IPS-18c (cell line): ENCODE data around the gene ZFYVE21.

Experiments used
- H3K4me3 ChIP-seq: 2 replicates; pipeline ENCODE4 v1.7.0; 2013; ENCODE audit warnings: low read depth, mild to moderate bottlenecking, low read length, moderate library complexity; ENCODE audit not compliant: insufficient read depth
- H3K9me3 ChIP-seq: one replicate; pipeline ENCODE4 v1.6.1; 2013; ENCODE audit warnings: mild to moderate bottlenecking, low read length, moderate library complexity; ENCODE audit not compliant: control insufficient read depth, insufficient read depth

The ZFYVE21 gene

DNA sequence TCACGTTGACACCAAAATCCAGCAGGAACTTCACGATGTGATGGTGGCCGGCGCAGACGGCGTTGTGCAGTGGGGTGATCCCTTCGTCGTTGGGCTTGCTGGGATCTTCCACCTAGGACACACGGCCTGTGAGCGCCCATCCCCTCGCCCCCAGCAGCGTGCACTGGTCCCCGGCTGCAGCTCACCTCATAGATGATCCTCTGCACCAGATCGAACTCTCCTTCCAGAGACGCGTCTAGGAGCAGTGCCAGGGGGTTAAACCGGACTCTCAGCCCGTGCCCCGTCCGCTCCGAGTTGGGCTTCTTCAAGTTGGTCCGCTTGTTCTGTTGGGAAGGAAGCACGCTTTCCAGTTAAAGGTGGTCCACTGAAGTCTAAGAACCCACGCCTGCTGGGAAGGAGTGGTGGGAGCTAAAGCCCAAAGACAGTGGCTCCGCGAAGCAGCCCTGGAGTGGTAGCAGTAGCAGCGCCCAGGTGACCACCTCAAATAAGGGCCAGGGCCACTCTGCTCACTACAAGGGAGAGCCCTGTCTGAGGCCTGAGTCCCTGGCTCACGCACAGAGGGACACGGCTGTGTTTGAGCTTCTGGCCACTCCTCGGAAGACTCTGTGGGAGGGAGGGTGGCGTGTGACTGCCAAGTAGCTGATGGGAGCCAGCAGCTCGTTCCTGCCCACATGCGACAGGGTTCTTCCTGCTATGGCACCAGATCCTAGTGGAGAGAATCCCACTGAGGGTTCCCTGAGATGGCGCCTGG is 23.3 kb downstream of the ZFYVE21 start:
- H3K9me3 ChIP-seq = peaks cover 2% of the 10 kb centered on the region
- H3K4me3 ChIP-seq = no peak overlapping the region

DNA sequence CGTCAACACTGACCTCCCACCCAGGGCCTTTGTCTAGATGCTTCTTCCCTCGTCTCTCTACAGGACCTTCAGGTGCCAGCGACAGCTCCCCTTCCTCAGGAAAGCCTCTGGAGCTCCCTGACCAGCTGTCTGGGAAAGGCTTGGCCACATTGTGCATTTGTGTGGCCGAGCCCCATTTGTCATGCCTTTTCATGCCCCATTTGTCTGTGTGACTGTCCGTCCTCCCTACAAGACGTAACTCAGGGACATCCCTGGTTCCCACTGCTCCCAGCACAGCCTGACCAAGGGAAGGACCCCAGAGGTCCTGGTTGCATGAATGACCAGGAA is 23.8 kb downstream of the ZFYVE21 start:
- no peak overlapping the region for H3K4me3 ChIP-seq
- peaks cover 2% of the 10 kb centered on the region for H3K9me3 ChIP-seq

DNA sequence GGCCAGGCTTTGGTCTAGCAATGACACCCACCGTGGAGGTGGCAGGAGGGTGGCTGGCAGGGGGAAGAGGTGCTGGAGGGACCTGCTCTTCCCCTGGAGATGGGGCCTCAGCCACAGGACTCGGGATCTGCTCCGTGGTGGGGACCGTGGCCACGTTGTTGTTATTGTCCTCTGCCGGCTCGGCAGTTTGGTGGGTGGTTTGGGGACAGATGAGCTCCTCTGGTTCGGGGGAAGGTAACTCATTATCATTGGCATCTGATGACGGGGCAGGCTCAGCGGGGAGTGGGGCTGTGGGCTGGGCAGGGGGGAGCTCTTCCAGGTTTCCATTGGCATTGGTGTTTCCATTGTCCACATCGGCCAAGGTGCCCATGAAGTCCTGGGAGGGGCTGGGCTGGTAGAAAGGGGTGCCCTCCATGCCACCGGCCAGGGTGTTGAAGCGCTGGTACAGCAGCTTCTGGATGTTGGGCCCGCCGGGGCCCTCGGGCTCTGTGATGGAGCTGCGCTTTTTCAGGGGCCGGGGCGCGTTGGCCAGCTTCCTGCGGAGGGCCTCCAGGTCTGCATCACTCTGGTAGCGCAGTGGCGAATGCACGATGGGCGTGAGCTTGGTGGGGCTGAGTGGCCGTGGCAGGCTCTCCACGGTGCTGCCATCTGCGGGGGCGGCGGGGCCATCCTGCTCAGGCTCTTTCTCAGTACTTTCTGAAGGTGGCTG is 24.3 kb downstream of the ZFYVE21 start:
- H3K4me3 ChIP-seq = no peak overlapping the region
- H3K9me3 ChIP-seq = peaks cover 2% of the 10 kb centered on the region

DNA sequence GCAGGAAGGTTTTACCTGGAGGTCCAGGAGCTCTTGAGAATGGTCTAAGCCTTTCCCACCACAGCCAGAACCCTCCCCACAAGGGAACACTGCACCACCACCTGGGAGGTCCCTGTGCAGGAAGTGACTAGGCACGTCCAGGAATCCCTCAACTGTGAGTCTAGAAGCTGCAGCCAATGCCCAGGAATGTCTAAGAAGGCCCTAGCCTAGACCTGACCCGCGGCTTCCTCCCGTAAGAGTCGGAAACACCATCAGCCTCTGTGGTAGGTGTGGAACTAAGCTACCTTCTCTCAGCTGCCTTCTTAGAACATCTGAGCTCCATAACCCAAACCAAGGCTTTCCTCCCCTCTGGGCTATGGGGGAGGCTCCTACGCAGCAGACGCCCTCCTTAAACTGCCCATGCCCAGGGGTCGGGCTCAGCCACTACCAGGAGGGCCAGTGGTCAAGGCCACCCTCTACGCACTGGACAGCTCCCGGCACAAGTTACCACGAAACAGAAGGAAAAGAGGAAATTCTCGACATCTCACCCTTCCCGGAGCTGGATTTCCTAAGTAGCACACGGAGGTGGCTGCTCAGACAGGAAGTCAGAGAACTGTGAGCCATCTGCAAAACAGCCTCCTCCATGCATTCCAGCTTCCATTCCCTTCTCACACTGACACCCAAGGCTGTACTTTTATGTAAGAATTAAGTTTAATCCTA is 25.5 kb downstream of the ZFYVE21 start:
- Histone ChIP-seq H3K4me3 (no peak overlapping the region), H3K9me3 (peaks cover 2% of the 10 kb centered on the region)

DNA sequence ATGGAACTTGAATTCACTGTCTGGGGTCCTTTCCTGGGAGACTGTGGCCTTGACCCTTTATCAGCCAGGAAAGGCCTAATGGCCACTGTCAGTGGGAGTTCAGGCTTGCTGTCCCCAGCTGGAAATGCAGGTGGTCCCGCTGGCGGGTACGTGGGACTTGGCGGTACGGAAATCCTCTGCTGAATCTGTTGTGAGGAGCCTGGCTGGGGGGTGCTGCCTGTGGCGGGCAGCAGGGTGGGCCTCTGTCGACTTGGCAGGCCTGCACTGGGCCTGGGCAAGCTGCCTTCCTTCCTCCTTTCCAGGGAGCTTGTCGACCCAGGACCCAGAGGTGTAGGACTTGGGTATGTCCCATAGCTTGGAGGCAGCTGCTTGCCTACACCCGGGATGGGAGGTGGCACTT is 26.3 kb downstream of the ZFYVE21 start:
- Histone ChIP-seq H3K4me3 (no peak overlapping the region), H3K9me3 (peaks cover 2% of the 10 kb centered on the region)

DNA sequence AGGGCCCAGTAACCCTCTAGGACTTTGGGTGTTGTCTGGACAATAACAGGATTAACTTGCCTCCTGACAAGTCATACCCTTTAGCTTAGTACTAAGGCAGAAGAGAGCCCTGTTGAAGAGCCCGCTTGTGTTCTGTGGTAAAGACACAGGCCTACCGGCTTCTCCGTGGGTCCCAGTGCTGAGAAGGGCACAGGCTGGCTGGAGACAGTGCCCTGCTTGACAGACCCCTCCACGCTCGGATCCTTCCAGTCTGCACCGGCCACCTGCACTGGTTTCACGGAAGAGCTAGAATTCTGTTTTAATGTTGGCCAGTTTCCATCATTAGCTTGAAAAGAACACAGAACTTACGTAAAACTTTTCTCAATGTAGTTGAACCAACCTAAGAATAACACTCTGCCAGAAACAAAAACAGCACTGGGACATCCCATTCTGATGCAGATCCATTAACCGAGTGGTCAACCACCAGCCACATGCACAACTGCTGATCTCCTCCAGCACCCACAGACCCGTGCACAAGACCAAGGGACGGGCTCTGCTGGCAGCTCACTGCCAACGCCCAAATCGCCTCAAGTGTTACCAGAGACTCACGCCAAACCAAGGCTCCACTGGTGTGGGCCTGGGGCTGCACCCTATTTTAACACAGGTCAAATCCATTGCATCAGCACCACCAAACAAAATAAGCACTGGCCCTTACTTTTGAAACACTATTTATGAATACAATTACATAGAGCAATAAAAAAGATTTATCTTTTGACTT is 27.1 kb downstream of the ZFYVE21 start:
- Histone ChIP-seq H3K4me3 (no peak overlapping the region), H3K9me3 (no peaks in the 10 kb centered on the region)

DNA sequence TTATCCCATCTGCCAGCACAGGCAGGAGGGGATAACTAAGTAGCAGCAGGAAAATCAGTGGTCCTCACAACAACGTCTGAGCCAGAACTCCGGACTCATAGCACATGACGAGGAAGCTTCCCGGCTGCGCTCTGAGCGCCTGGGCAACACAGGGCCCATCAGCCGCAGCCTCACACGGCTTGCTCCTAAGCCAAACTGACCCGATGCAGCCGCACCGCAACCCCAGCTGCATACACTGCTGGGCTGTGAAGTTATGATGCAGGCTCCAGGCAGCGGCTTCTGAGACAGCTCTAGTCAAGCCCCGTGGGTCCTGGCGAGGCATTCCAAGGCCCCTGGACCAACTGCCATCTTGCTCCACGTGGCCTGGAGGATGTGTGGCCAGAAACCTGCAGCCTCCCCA is 28.1 kb downstream of the ZFYVE21 start:
- no peak overlapping the region for H3K4me3 ChIP-seq
- no peaks in the 10 kb centered on the region for H3K9me3 ChIP-seq

DNA sequence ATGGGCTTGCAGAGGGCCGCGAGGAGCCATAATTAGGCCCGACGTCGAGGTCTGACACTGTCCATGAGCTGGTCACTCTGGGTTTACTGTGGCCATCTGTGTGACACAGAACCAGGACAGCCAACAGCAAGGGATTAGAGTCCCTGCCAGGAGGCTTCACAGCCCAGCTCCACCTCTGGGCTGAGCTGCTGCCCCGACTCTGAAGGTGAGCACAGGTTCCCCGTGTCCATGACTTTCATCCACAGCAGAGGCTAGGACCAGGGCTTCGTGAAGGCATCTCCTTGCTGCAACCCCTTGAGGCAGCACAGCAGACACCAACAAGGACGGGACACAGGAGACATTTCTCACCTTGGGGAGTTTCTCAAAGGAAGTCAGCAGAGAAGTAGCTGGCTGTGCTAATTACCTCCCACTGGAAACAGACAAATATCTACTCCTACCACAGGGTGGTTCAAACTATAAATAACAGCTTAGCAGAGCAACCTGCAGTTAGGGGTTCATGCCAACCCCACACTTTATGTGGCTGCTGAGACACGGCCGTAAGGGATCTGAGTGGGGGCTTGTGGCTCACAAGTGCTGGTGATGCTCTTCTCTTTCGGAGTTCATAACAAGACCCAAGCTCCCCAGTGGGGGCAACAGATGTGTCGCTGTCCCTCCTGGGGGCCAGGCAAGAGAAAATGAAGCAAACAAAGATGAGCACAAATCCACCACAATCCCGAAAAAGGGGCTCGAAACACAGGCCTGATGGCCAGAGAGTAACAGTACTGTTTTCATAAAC is 29.2 kb downstream of the ZFYVE21 start:
- Histone ChIP-seq H3K4me3 (no peak overlapping the region), H3K9me3 (no peaks in the 10 kb centered on the region)

DNA sequence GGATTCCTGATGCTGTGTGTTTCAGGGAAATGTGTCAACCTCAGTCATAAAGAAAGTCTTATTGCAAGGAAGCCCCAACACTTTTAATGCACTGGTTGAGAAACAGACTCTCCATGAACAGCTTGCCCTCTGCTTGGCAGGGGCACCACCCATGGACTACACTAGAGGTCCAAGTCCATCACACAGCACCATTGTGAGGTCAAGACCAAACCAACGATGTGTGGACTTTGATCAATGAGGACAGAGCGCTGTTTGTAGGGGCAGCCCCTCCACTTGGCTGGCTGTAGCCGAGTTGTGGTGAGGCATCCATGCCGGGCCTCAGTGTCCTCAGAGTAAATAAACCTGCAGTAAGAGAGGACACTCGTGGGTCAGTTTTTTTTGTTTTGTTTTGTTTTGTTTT is 29.8 kb downstream of the ZFYVE21 start:
- Histone ChIP-seq H3K9me3 (no peaks in the 10 kb centered on the region), H3K4me3 (no peak overlapping the region)

DNA sequence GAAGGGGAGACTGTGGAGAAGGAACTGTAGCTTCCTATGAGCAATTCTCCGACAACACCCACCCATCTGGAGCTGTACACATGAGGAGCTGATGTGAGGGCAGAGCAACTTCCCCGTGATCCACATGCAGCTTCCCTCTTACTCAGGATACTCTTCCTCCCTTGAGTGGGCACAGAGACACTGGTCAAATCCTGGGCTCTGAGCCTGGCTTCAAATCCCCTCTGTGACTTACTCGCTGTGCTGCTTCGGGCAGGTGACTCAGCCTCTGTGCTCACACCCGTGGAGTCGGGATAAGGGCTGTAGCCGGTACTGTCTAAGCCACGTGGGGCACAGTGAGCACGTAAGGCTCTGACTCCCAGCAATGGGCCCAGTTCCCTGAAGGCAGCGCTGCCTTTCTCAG is 31.1 kb downstream of the ZFYVE21 start:
- H3K4me3 ChIP-seq = no peak overlapping the region
- no peaks in the 10 kb centered on the region for H3K9me3 ChIP-seq

DNA sequence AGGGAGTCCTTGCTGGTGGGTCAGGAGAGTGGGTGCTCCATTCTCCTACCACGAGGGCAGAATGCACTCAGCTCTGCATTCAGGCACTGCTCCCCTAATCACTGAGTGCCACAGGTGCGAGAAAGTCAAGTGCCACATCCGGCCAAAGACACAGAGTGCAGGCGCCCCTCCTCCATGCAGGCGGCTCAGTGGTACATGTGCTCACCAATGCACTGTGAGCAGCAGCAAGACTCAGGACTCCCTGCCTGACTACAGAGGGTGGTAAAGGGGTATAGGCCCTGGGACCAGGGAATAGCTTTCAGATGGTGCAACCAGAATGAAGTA is 32.9 kb downstream of the ZFYVE21 start:
- H3K4me3 ChIP-seq = no peak overlapping the region
- H3K9me3 ChIP-seq = no peaks in the 10 kb centered on the region

DNA sequence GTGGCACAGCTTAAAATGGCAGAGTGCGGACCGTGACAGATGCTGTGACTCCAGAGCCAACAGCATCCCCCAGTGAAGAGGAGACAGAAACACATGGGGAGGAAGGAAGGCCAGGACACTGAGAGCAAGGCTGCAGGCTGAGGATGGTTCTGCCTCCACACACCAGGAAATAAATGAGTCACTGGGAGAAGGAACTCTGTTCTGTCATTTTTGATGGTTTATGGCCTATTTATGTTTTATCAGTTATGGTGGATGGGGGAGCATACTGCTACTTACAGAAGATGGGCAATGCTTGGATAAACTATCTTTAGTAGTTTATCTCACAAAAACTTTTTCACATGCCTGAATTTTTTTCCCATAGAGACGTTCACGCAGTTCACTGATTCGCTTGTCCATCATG is 33.8 kb downstream of the ZFYVE21 start:
- Histone ChIP-seq H3K4me3 (no peak overlapping the region), H3K9me3 (no peaks in the 10 kb centered on the region)

DNA sequence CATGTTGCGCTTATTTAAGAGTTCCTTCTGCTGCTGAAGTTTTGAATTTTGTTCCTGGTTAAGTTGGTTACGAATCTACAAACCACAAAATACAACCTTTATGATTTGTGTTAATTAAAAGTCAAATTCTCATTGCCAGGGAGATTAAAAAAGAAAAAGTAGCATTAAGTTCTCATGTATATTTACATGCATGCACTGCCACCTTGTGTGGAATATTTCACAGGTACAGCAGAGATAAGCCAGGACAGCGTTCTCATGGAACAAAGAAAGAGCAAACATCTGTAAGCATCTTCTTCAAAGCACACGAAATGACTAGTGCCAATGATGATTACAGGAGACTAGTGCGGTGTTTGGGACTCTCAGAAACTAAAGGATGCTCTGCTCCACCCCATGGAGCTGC is 34.2 kb downstream of the ZFYVE21 start:
- Histone ChIP-seq H3K4me3 (no peak overlapping the region), H3K9me3 (no peaks in the 10 kb centered on the region)

DNA sequence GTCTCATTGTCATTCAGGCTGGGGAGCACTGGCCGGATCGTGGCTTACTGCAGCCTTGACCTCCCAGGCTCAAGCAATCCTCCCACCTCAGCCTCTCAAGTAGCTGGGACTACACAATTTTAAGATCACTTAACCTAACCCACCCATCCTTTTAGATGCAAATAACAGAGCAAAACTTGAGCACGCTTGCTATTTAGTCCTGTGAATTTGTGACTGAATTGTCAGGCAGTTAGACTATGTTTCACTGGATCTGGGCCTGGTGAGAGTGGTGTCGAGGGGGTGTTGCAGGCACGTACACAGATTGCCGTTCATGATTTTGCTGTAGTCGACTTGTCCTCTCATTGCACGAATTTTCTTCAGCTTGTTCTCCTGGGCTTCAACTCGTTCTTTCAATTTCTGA is 38.2 kb downstream of the ZFYVE21 start:
- Histone ChIP-seq H3K9me3 (no peaks in the 10 kb centered on the region), H3K4me3 (no peak overlapping the region)

DNA sequence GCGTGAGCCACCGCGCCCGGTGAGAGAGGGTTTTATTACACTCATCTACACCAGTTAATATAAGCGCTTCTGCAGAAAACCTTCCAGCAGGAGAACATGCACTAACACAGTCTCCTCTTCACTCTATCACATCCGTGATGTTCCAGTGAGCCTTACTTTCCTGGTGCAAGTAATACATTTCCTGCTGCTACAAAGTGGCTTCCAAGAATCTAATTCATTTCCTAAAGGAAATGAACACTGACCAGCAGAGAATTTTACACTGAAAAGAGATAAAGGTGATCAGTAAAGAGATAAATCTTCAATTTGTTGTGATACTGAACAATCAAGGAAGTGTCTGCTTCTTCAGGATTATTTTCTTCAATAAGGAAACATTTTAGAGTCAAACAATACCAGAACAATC is 39.5 kb downstream of the ZFYVE21 start:
- Histone ChIP-seq H3K9me3 (no peaks in the 10 kb centered on the region), H3K4me3 (no peak overlapping the region)

DNA sequence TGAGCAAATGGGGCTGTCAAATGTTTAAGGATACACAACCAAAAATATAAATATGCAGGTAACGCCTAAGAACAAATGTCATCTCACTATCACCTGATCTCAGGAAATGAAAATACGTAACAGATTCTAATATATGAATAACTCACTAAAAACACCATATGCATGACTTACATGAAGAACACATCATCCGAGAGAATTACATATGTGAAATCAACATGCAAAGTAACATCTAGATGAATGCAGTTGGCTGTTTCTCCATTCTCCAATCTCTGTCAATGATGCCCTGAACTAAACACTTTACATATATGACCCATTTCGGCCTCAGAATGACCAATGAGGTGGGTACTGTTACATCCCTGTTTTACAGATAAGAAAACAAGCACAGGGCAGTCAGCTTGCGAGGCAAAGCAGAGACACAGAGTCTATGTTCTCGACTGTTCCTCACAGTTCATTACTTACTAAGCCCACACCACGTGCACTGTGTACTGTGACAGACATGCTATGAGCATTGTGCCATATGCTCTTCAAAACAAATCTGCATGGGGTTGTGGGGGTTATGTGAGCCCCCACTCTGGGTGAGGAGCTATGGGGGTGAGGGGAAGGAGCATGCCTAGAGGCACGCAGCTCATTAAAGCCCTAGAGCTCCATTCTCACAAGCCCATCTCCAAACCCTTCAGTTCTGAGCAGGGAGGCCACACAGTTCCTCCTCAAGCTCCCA is 42.6 kb downstream of the ZFYVE21 start:
- H3K9me3 ChIP-seq = no peaks in the 10 kb centered on the region
- no peak overlapping the region for H3K4me3 ChIP-seq

DNA sequence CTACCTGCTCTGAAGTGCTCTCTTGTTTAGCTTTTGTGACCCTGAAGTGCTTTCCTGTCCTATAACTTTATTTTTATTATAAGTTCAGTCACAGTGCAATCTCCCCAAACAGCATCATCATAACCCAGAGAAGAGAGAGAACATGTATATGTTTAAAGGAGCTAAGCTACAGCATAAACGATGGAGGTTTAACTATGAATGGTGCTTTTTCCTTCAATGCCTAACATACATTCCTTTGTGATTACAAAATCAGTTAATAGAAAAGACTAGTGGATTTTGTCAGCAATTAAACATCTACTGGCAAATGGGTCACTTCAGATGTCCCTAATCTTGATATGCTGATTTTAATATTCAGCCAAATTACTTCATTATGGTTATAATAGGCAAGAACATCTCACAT is 46.4 kb downstream of the ZFYVE21 start:
- Histone ChIP-seq H3K9me3 (no peaks in the 10 kb centered on the region), H3K4me3 (no peak overlapping the region)
